Measurements from ENCODE around the gene FOXP1.

The FOXP1 gene

GRCh38 chr3:71258526-71258925, 325.0 kb downstream of the FOXP1 start:
- H3K4me1 ChIP-seq (ENCODE audit: insufficient read depth, low read length) = peaks cover 24% of the 10 kb centered on the region
- no peaks in the 10 kb centered on the region for H3K36me3 ChIP-seq (ENCODE audit: insufficient read depth, low read length)
- H3K9me3 ChIP-seq (ENCODE audit: low read length) = no peaks in the 10 kb centered on the region
- H3K4me3 ChIP-seq (ENCODE audit: low read depth in 1 of 2, low read length in 2 of 2) = no peak overlapping the region
- H3K27ac ChIP-seq (ENCODE audit: low read depth, low read length) = no peak overlapping the region
- no peaks in the 10 kb centered on the region for H3K27me3 ChIP-seq (ENCODE audit: control insufficient read depth in 1 of 2, insufficient read depth in 2 of 2, low read length in 2 of 2)
- no peak overlapping the region for H3K9ac ChIP-seq (ENCODE audit: low read length)

GRCh38 chr3:71258116-71258515, 325.4 kb downstream of the FOXP1 start:
- Histone ChIP-seq H3K27ac (ENCODE audit: low read depth, low read length) (no peak overlapping the region), H3K4me3 (ENCODE audit: low read depth in 1 of 2, low read length in 2 of 2) (no peak overlapping the region), H3K36me3 (ENCODE audit: insufficient read depth, low read length) (no peaks in the 10 kb centered on the region), H3K9me3 (ENCODE audit: low read length) (no peaks in the 10 kb centered on the region), H3K4me1 (ENCODE audit: insufficient read depth, low read length) (peaks cover 21% of the 10 kb centered on the region), H3K27me3 (ENCODE audit: control insufficient read depth in 1 of 2, insufficient read depth in 2 of 2, low read length in 2 of 2) (no peaks in the 10 kb centered on the region), H3K9ac (ENCODE audit: low read length) (no peak overlapping the region)

GRCh38 chr3:71255498-71255897, 328.0 kb downstream of the FOXP1 start:
- Histone ChIP-seq H3K27me3 (ENCODE audit: control insufficient read depth in 1 of 2, insufficient read depth in 2 of 2, low read length in 2 of 2) (no peaks in the 10 kb centered on the region), H3K27ac (ENCODE audit: low read depth, low read length) (no peak overlapping the region), H3K9me3 (ENCODE audit: low read length) (no peaks in the 10 kb centered on the region), H3K4me3 (ENCODE audit: low read depth in 1 of 2, low read length in 2 of 2) (no peak overlapping the region), H3K4me1 (ENCODE audit: insufficient read depth, low read length) (peaks cover 15% of the 10 kb centered on the region), H3K9ac (ENCODE audit: low read length) (no peak overlapping the region), H3K36me3 (ENCODE audit: insufficient read depth, low read length) (no peaks in the 10 kb centered on the region)

GRCh38 chr3:71254281-71255057, 329.1 kb downstream of the FOXP1 start:
- Histone ChIP-seq H3K4me1 (ENCODE audit: insufficient read depth, low read length) (peaks cover 18% of the 10 kb centered on the region), H3K36me3 (ENCODE audit: insufficient read depth, low read length) (no peaks in the 10 kb centered on the region), H3K9ac (ENCODE audit: low read length) (no peak overlapping the region), H3K27ac (ENCODE audit: low read depth, low read length) (peak overlapping the region; percentile 21), H3K27me3 (ENCODE audit: control insufficient read depth in 1 of 2, insufficient read depth in 2 of 2, low read length in 2 of 2) (no peaks in the 10 kb centered on the region), H3K9me3 (ENCODE audit: low read length) (no peaks in the 10 kb centered on the region), H3K4me3 (ENCODE audit: low read depth in 1 of 2, low read length in 2 of 2) (no peak overlapping the region)

- no peaks in the 10 kb centered on the region for H3K9me3 ChIP-seq (ENCODE audit: low read length)
- H3K4me3 ChIP-seq (ENCODE audit: low read depth in 1 of 2, low read length in 2 of 2) = no peak overlapping the region
- H3K4me1 ChIP-seq (ENCODE audit: insufficient read depth, low read length) = peaks cover 22% of the 10 kb centered on the region
- H3K27me3 ChIP-seq (ENCODE audit: control insufficient read depth in 1 of 2, insufficient read depth in 2 of 2, low read length in 2 of 2) = no peaks in the 10 kb centered on the region
- H3K9ac ChIP-seq (ENCODE audit: low read length) = no peak overlapping the region
- no peaks in the 10 kb centered on the region for H3K36me3 ChIP-seq (ENCODE audit: insufficient read depth, low read length)
- H3K27ac ChIP-seq (ENCODE audit: low read depth, low read length) = no peak overlapping the region
These were observed 330.4 kb downstream of the FOXP1 start for GRCh38 chr3:71253169-71253568.

GRCh38 chr3:71252466-71252865, 331.1 kb downstream of the FOXP1 start:
- Histone ChIP-seq H3K27ac (ENCODE audit: low read depth, low read length) (no peak overlapping the region), H3K36me3 (ENCODE audit: insufficient read depth, low read length) (no peaks in the 10 kb centered on the region), H3K4me1 (ENCODE audit: insufficient read depth, low read length) (peaks cover 28% of the 10 kb centered on the region), H3K27me3 (ENCODE audit: control insufficient read depth in 1 of 2, insufficient read depth in 2 of 2, low read length in 2 of 2) (no peaks in the 10 kb centered on the region), H3K9me3 (ENCODE audit: low read length) (no peaks in the 10 kb centered on the region), H3K9ac (ENCODE audit: low read length) (no peak overlapping the region), H3K4me3 (ENCODE audit: low read depth in 1 of 2, low read length in 2 of 2) (no peak overlapping the region)

- Histone ChIP-seq H3K36me3 (ENCODE audit: insufficient read depth, low read length) (no peaks in the 10 kb centered on the region), H3K4me1 (ENCODE audit: insufficient read depth, low read length) (peaks cover 29% of the 10 kb centered on the region), H3K27me3 (ENCODE audit: control insufficient read depth in 1 of 2, insufficient read depth in 2 of 2, low read length in 2 of 2) (no peaks in the 10 kb centered on the region), H3K9me3 (ENCODE audit: low read length) (no peaks in the 10 kb centered on the region), H3K9ac (ENCODE audit: low read length) (no peak overlapping the region), H3K27ac (ENCODE audit: low read depth, low read length) (peak overlapping the region; percentile 10), H3K4me3 (ENCODE audit: low read depth in 1 of 2, low read length in 2 of 2) (no peak overlapping the region)
These were observed 332.3 kb downstream of the FOXP1 start for GRCh38 chr3:71251156-71251775.

GRCh38 chr3:71250026-71250425, 333.5 kb downstream of the FOXP1 start:
- H3K9me3 ChIP-seq (ENCODE audit: low read length) = no peaks in the 10 kb centered on the region

GRCh38 chr3:71247958-71248335, 335.6 kb downstream of the FOXP1 start:
- H3K36me3 ChIP-seq (ENCODE audit: insufficient read depth, low read length) = no peaks in the 10 kb centered on the region
- H3K27me3 ChIP-seq (ENCODE audit: control insufficient read depth in 1 of 2, insufficient read depth in 2 of 2, low read length in 2 of 2) = no peaks in the 10 kb centered on the region
- no peak overlapping the region for H3K27ac ChIP-seq (ENCODE audit: low read depth, low read length)
- H3K4me1 ChIP-seq (ENCODE audit: insufficient read depth, low read length) = peaks cover 23% of the 10 kb centered on the region
- no peak overlapping the region for H3K4me3 ChIP-seq (ENCODE audit: low read depth in 1 of 2, low read length in 2 of 2)
- H3K9ac ChIP-seq (ENCODE audit: low read length) = no peak overlapping the region
- H3K9me3 ChIP-seq (ENCODE audit: low read length) = no peaks in the 10 kb centered on the region

More at GRCh38 chr3:71250026-71250425, 333.5 kb downstream of the FOXP1 start:
- H3K4me3 ChIP-seq (ENCODE audit: low read depth in 1 of 2, low read length in 2 of 2) = no peak overlapping the region
- H3K27me3 ChIP-seq (ENCODE audit: control insufficient read depth in 1 of 2, insufficient read depth in 2 of 2, low read length in 2 of 2) = no peaks in the 10 kb centered on the region
- no peak overlapping the region for H3K9ac ChIP-seq (ENCODE audit: low read length)
- H3K4me1 ChIP-seq (ENCODE audit: insufficient read depth, low read length) = peaks cover 32% of the 10 kb centered on the region
- no peaks in the 10 kb centered on the region for H3K36me3 ChIP-seq (ENCODE audit: insufficient read depth, low read length)
- H3K27ac ChIP-seq (ENCODE audit: low read depth, low read length) = no peak overlapping the region

GRCh38 chr3:71247221-71247957, 336.1 kb downstream of the FOXP1 start:
- Histone ChIP-seq H3K4me1 (ENCODE audit: insufficient read depth, low read length) (peaks cover 23% of the 10 kb centered on the region), H3K27ac (ENCODE audit: low read depth, low read length) (peak overlapping the region; percentile 91)

GRCh38 chr3:71245971-71246880, 337.3 kb downstream of the FOXP1 start:
- H3K27me3 ChIP-seq (ENCODE audit: control insufficient read depth in 1 of 2, insufficient read depth in 2 of 2, low read length in 2 of 2) = no peaks in the 10 kb centered on the region
- H3K9ac ChIP-seq (ENCODE audit: low read length) = peak overlapping the region; percentile 58
- H3K36me3 ChIP-seq (ENCODE audit: insufficient read depth, low read length) = no peaks in the 10 kb centered on the region
- H3K4me1 ChIP-seq (ENCODE audit: insufficient read depth, low read length) = peaks cover 23% of the 10 kb centered on the region
- H3K27ac ChIP-seq (ENCODE audit: low read depth, low read length) = peak overlapping the region; percentile 91
- H3K9me3 ChIP-seq (ENCODE audit: low read length) = no peaks in the 10 kb centered on the region
- peak overlapping the region in 1 of 2 donors; percentile 39 for H3K4me3 ChIP-seq (ENCODE audit: low read depth in 1 of 2, low read length in 2 of 2)

More at GRCh38 chr3:71247221-71247957, 336.1 kb downstream of the FOXP1 start:
- Histone ChIP-seq H3K27me3 (ENCODE audit: control insufficient read depth in 1 of 2, insufficient read depth in 2 of 2, low read length in 2 of 2) (no peaks in the 10 kb centered on the region), H3K4me3 (ENCODE audit: low read depth in 1 of 2, low read length in 2 of 2) (no peak overlapping the region), H3K9me3 (ENCODE audit: low read length) (no peaks in the 10 kb centered on the region), H3K9ac (ENCODE audit: low read length) (no peak overlapping the region), H3K36me3 (ENCODE audit: insufficient read depth, low read length) (no peaks in the 10 kb centered on the region)
